Activated CD4-positive, alpha-beta T cell treated with anti-CD3 and anti-CD28 coated beads, Interleukin-2, amount 50 U/mL, for 4 hours (primary cell): ENCODE results near the gene LPP.
"Not testable (repeated sequence)": the region's sequence is repeated elsewhere in the genome, so short reads cannot be mapped to it uniquely, and the experiment has no call there.

ENCODE experiments used
- DNase-seq, 2 experiments: peaks; one replicate each; pipeline ENCODE4 v3.0.0-alpha.2; 2020

The LPP gene

GRCh38 chr3:188700918-188701317, 547.0 kb downstream of the LPP start:
- no peak for DNase-seq

- no peak for DNase-seq
These were observed 547.6 kb downstream of the LPP start for GRCh38 chr3:188701485-188701969.

GRCh38 chr3:188702028-188702427, 548.1 kb downstream of the LPP start:
- DNase-seq, result not testable (repeated sequence)

- DNase-seq, result no peak
These were observed 552.2 kb downstream of the LPP start for GRCh38 chr3:188706176-188706575.

- DNase-seq, result no peak
These were observed 552.6 kb downstream of the LPP start for GRCh38 chr3:188706599-188706998.

- DNase-seq, result no peak
These were observed 553.7 kb downstream of the LPP start for GRCh38 chr3:188707381-188708288.

GRCh38 chr3:188711881-188712247, 557.9 kb downstream of the LPP start:
- no peak for DNase-seq

- no peak for DNase-seq
These were observed 558.4 kb downstream of the LPP start for GRCh38 chr3:188712248-188712924.

- no peak for DNase-seq
These were observed 559.0 kb downstream of the LPP start for GRCh38 chr3:188712991-188713390.

GRCh38 chr3:188719545-188719944, 565.6 kb downstream of the LPP start:
- DNase-seq, result no peak

GRCh38 chr3:188720215-188720614, 566.3 kb downstream of the LPP start:
- no peak for DNase-seq

GRCh38 chr3:188720636-188721035, 566.7 kb downstream of the LPP start:
- no peak for DNase-seq

GRCh38 chr3:188721312-188721711, 567.4 kb downstream of the LPP start:
- DNase-seq, result no peak

GRCh38 chr3:188721990-188722389, 568.0 kb downstream of the LPP start:
- no peak for DNase-seq

GRCh38 chr3:188722963-188723362, 569.0 kb downstream of the LPP start:
- no peak for DNase-seq

GRCh38 chr3:188727052-188727451, 573.1 kb downstream of the LPP start:
- no peak for DNase-seq

- no peak for DNase-seq
These were observed 574.5 kb downstream of the LPP start for GRCh38 chr3:188728371-188728896.

GRCh38 chr3:188729422-188729821, 575.5 kb downstream of the LPP start:
- no peak for DNase-seq

- DNase-seq, result no peak
These were observed 580.4 kb downstream of the LPP start for GRCh38 chr3:188734395-188734794.

- no peak for DNase-seq
These were observed 585.6 kb downstream of the LPP start for GRCh38 chr3:188739511-188739910.

- DNase-seq, result no peak
These were observed 586.1 kb downstream of the LPP start for GRCh38 chr3:188740010-188740409.

GRCh38 chr3:188742755-188743550, 589.0 kb downstream of the LPP start:
- DNase-seq, result no peak

- no peak for DNase-seq
These were observed 590.2 kb downstream of the LPP start for GRCh38 chr3:188744166-188744565.
